Cortex of kidney (tissue), 1 donor: Measurements from ENCODE around the gene PRPF18.

Source experiments
- DNase-seq: peaks from one replicate; lab custom pipeline; 2025; lab: John Stamatoyannopoulos, UW

The PRPF18 gene

DNA sequence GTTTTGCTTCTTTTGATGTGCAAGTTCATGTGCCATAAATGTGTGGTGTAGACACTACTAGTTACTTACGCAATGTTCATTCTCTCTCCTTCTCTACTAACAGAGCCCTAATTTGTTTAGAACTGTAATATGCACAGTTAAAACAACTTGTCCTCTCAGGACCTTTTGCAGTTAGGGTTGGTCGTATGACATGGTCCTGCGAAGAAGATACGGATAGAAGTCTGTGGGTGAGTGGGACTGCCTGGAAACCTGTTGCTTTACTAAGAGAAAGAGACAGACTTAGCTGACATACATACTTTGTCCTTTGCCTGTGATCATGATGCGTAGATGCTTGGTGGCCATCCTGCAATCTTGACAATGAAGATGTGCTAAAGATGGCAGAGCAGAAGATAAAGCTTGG is 51.1 kb downstream of the PRPF18 start:
- DNase-seq, result no peak

DNA sequence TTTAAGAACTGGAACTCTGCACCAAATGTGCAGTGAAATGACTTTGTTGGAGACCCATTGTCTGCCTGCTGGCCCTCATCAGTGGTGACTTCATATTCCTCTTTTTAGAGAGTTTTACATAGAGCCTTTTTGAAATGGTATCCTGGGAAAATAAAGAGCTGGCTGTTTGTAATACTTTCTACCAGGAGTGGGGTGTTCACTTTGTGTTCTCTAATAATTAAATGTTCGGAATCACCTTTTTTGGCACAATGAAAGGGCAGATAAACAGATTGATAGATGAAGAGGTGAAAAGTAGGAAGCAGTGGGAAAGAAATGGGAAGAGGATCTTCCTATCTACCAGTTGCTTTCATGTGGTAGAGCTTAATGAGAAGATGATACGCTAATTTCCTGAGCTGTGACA is 55.5 kb downstream of the PRPF18 start:
- DNase-seq, result no peak

DNA sequence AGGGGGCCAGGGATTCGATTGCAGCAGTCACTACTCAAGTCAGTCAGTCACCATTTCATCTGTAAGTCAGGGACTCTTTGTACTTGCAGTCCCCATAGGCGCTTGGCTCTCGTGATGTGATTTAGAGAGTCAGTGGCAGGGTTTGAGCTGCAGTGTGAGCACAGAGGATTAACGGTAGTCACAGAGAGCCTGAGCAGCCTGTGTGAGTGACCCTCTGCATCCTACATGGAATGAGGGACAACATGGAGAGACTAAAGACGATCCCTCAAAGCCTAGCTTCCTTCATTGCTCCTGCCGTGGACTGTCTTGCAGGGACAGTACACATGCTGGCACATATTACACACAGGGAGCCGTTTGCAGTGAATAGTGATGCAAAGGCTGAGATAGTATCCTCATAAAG is 56.3 kb downstream of the PRPF18 start:
- DNase-seq, result no peak

DNA sequence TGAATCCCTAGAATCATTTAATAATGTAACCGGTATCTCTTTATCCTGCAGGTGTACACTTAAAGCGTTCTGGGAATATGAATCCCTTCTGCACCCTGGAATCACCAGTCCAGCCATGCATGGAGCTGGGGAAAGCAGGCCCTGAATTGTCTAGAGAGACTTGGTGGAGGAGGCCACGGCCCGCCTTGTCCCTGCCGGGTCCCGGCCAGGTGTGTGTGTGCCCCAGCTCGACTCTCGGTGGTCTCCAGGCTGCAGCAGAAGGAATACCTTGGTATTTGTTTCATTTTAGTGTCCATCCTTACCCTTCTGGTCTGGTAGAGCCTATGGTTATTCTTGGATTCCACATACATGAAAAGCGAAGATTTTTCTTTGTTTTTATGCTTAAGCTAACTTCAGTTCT is 58.1 kb downstream of the PRPF18 start:
- no peak for DNase-seq

DNA sequence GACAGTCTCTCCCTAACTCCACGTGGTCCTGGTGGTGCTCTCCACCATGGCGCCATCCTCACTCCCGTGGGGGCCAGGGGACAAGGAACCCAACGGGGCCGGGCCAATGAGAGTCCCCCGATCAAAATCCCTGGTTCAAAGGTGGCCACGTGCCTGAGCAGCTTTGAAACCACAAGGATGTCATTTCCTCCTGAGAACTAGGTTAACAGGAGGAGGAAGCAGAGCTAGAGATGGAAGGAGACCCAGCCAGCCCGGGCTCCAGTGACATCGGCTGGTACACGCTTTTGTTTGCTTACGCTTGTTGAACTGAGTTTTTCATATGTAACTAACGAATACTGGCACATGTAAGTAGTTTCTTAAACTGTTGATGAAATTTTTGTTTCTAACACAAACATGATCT is 61.7 kb downstream of the PRPF18 start:
- DNase-seq, result no peak

DNA sequence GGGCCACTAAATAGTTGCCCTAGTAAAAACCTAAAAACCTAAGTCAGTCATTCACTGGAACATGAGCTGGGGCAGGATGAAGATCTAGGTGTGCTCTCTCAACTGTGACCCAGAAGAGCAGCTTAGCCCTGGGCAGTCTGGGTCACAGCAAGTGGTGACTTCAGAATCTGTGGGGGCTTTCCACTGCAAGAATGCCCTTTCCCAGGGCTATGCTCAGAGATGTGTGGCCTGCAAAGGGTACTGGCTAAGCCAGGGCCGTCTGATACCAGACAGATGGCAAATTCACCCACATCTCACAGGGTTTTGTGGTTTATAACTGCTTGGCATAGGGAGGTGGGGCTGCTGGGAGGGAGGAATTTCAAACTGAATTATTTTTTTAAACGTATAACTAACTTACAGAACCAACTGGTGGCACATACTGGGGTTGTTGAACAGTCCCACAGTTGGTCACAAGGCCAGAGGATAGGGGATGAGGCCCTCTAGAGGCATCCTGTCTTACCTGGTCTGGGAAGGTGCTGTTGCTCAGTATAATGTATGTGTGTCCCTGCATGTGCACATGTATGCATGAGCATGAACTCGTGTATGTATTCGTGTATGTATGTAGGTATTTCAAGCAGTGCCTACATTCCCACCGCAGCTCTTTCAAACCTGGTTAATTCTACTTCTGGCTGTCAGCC is 63.2 kb downstream of the PRPF18 start:
- DNase-seq, result no peak

DNA sequence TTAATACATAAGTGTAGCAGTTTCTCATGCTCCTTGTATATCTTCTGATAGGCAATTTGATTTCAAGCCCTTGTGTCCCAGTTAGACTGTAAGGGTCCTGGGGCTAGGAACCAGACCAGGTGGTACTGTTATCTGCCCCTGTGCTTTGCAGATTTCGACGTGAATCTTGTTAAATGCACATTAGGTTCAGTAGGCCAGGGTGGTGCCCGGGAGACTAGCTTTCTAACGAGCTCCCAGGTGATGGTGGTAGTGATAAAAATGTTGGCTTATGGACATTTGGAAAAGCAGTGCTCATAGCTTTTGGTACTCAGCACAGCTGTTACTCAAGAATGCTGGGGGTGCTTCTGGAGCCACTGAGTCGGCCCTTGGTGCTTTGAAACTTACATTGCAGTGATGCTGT is 64.2 kb downstream of the PRPF18 start:
- no peak for DNase-seq

DNA sequence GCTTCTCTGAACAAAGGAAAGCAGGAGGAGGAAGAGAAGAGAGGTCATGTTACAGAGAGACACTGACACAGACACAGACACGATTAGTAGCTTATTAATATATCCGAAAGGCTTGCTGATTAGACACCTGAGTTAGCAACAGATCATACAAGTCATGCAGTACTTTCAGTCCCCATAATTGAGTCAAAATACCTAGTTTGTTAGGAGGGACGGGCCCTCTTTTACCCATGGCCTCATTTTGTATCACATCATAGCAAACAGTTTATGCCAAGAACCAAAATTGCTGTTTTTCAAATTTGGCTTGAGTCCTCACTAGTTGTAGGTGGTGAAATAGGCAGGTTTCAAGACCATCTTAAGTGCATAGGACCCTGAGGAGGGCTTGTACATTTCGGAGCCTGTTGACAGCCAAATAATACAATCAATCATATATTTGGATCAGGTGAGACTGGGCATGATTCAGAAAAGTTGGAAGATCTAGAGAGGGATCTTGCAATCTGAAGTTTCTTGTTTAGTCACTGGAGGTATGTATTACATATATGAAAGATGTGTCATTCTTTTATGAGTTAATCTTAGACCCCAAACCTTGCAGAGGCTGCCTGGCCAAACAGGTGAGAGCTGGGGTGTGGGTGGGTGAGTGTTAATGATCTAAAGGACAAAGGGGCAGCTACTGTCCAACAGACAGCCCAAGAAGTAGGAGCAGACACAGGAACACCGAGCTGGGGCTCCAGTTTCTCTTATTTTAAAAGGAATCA is 65.4 kb downstream of the PRPF18 start:
- DNase-seq, result no peak

DNA sequence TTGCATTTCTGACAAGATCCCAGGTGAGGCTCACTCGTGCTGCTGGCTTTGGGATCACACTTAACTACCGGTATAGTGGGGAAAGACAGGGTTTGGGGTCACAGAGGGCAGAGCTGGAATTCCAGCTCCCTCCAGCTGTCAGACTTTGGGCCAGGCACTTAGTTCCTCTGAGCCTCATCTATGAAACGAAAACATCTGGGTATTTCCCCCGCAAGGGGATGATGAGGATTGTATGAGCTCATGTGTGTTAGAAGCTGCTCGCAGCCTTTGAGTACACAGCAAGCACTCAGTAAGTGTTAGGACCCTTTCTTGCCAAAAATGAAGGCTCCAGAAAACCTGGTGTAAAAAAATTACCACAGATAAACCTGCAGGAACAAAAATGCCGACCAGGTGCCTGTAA is 66.1 kb downstream of the PRPF18 start:
- no peak for DNase-seq

DNA sequence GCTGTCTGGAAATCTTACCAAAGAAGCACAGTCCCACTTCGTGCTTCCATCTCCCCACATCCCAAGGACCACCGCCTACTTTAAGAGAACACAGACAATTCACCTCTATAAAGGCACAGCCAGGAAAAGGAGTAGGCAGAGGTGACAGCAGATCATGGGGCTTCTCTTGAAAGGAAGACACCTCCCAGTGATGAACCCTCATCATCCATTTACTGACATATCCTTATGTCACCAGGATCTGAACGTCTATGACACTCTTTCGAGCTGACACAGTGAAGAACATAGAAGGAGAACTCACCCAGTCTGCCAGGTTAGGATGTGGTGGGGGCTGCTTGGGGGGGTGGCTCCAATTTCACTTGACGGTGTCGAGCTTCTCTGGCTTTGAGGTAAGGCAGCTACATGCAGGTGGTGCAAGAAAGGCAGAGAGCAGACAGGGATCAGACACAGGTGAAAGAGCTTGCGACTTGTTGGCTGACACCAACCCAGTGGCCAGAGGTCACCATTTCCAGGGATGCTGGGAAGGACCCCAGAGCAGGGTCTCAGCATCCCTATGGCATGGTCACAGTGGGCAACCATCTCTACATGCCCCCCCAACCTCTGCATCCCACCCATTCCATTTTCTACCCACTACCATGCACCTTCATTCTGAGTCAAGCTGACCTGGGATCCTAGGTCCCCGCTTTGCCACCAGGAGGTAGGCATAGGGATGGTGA is 67.5 kb downstream of the PRPF18 start:
- DNase-seq, result no peak

DNA sequence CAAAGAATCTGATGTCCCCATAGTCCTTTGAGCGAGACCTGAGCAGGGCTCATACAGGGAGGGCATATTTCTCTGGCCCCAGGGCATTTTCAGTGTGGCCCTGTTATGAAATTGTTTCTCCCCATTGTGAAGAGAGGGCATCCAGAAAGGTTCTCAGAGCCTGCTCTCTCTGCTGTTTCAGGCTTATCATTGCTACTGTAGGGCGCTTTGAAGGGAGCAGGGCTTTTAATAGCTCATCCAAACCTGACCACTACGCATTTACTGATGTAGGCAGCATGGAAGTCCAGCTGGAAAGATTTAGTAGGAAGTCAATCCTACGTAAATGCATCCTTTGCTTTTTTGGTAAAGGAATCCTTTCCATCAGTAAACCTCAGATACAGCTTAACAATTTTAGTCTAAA is 68.1 kb downstream of the PRPF18 start:
- no peak for DNase-seq

DNA sequence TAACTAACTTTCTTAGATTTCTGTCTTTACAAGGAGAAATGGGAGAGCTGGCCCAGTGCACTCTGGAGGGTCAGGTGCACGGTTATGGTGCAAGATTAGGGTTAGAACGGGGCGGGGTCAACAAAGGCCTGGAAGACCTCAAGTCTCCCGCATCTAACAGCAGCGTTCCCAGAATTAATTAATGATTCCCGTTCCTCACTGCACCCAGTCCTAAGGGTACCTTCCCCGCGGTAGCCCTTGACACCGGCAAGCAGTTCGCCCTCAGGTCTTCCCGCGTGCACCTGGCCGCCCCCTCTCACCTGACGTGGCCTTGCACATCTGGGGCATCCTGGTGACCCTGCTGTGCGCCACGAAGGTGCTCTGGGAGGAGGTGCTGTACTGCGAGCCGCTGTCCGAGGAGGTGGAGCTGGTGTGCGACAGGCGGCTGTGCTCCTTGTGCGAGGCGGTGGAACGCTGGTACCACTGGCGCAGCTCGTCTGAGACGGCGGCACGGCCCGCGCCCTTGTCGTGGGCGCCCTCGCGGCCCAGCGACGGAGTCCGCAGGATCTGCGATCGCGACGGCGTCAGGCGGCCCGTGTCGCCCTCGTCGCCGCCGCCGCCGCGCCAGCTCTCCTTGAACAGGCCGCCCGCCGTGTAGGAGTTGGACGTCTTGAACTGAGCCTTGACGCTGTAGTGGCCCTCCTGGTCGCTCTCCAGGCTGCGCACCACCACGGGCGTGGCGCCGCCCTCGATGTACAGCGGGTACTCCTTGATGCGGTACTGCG is 69.8 kb downstream of the PRPF18 start:
- DNase-seq, result no peak

DNA sequence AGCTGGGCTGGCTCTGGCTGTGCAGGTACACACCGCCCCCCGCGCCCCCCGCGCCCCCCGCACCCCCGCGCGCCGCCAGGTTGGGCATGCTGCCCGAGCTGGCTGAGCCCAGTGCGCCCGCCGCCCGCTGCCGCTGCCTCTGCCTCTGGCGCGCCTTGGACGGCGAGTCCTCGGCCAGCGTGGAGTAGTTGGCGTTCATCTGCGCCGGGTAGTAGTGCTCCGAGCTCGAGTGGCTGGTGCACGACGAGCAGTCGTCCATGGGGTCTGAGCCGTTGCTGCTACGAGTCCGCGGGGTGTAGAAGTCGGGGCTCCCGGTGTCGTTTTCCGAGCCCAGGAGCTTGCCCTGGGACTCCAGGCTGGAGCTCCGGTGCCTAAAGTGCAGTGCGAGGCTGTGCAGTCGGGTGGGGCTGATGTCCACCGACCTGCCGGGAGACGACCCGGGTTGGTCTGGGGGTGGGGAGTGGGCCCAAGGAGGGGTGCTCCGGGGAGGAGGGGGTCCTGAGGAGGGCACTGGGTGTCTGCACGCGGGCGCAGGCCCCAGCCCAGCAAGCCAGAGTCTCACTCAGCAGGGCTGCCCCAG is 70.4 kb downstream of the PRPF18 start:
- no peak for DNase-seq

DNA sequence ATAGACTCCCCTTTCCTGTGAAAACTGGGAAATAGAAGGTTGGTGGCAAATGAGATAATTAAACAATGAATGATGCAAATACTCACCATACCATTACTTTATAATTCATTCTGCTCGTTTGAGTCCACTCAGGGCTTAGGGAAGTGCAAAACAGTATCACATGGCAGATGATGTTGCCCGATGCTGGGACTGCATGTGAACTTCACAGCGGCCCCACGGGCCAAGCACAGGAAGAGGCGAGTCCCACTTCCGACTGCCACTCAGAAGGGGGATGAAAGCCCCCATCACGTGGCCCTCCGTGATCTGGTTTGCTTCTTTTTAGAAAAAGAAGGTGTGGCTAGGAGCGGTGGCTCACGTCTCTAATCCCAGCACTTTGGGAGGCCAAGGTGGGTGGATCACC is 71.5 kb downstream of the PRPF18 start:
- DNase-seq, result no peak

DNA sequence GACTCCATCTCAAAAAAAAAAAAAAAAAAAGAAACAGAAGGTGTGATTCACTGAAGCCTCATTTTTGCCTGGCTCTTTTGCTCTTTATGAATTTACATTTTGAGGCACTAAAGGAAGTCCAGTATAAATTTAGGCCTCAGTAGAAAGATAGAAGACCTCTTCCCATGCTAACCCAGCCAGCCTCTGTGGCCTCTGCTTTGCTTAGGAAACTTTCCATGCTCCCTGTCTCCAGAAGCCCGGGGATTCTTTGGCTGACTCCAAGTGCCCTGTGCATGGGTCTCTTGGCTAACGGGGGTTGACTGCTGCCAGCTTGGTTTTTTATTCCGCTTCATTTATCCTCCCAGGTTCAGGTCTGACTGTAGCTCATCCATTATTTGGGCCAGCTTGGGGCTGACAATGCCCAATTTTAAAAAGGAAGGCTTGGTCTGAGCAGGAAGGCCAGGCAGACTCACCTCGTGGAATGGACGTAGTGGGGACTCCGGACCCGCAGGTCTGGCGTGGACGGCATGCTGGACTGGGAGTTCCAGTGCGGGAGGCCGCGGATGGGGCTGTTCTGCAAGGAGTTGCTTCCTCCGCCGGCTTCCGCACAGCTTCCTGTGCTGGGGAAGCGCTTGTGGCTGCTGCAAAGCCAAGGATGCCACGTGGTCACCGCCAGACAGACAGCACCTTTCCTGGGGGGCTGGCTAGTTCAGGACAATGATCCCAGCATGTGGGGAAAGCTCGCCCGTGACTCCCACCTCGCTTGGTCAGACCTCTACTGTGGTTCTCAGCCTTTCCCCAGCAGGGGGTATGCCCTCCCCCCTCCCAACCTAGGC is 72.3 kb downstream of the PRPF18 start:
- no peak for DNase-seq

DNA sequence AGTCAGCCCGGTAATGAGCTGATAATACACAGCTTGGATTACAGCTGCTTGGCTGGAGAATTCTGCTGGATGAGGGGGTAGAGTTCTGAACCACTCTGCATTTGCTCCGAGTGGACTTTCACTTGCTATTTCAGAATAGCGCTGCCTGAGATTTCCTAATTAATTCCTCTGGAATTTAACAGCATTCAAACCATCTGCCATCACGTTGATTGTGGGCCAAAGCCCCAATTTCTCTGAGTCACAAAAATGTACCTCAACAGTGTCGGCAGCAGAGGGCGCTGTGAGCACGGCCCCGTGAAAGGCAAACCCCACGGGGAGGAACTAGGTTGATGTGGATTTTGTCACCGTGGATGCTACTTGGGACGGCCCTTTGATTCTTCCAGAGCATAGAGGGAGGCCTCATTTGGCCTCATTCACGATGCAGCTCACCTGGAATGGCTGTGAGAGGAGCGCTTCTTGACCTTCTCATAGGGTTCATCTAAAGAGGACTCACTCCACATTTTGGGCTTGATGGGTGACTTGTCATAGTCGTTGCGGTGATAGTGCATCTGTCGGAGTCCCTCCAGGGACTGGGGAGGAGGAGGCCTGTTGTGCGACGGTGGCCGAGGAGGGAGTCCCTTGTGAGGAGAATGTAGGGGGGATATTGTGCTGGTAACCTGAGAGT is 73.3 kb downstream of the PRPF18 start:
- no peak for DNase-seq

DNA sequence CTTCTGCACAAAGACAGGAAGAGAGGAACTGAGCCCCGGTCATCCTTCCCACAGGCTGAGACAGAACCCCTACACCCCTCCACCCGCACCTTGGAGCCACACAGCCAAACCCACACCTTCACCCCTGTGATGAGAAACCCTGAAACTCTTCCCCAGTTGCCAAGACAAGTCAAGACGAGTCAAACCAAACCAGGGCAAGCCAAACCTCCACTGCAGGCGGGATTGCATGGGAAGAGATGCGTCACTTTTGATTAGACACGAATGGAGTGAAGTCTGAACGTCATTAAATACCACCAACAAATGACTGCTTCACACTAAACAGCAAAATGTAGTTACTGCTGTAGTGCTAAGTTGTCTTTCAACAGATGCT is 73.8 kb downstream of the PRPF18 start:
- DNase-seq, result no peak

DNA sequence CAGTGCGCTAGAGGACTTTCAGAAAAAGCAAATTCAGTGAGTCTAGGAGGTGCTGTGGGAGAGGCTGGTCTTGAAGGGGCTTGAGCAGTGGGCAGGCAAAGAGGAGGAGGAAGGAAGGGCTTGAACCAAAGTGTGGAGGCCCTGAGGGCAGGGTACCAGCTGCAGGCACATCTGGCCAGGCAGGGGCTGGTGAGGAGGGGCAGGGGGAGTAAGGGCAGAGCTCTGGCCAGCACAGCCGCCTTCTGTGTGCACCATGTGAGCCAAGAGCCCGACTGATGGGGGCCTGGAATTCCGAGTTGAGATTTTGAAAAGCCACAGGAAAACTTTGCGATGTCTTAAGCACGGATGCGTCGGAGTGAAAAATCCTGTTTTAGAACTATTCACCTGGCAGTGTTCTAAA is 74.5 kb downstream of the PRPF18 start:
- DNase-seq, result no peak

DNA sequence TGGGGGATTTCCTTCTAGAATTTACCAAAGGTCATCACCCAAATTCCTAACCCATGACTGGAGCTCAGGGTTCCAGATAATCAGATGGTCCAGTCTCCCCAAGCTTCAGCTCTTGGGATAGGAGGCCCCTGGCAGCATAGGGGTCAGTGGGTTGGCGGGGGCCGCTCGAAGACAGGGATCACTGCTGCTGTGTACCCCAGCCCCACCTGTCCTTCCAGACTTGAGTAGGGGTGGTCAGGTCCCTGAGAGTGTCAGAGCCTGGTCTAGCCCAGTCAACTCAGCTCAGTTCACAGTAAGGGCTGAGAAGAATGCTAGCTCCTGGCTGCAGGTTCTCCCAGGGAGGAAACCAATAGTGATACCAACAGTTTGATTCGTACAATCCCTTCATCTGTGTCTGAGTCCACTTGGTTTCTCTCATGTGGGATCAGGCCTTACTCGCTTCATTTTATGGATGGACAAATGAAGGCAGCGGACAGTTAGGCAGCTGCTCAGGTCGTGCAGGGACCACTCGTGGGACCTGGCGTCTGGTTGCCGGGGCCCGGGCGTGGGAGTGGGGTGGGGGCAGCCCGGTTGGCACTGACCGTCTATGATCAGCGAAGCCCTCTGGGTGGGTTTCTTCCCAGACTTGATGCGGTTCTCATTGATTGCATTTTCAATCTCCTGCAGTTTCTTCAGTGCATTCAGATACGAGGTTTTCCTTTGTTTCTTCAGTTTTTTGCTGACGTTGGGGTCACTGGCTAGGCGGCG is 78.9 kb downstream of the PRPF18 start:
- DNase-seq, result no peak

DNA sequence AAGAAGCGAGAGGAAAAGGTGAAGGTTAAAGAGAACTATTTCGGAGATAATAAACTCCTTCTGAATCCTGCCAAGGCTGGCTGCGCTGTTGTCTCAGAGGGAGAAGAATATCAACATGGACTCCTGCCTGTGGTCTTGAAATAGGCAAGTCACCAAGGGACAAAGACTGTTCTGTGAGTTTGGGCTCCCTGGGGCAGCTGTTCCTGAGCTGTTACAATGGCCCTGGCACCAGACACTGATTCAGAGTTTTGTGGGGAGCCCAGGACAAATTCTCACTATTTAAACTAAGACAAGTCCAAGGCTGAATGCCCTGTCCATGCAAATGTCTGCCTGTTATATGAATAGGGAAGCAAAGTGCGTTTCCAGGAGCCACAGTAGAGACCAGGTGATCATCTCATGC is 81.4 kb downstream of the PRPF18 start:
- no peak for DNase-seq
